ENCODE data around the gene RUNX3.
A peak's percentile ranks its signal among the peaks of the same experiment; 100 is the strongest.
"Not testable (repeated sequence)": the region's sequence is repeated elsewhere in the genome, so short reads cannot be mapped to it uniquely, and the experiment has no call there.

Gene RUNX3

DNA sequence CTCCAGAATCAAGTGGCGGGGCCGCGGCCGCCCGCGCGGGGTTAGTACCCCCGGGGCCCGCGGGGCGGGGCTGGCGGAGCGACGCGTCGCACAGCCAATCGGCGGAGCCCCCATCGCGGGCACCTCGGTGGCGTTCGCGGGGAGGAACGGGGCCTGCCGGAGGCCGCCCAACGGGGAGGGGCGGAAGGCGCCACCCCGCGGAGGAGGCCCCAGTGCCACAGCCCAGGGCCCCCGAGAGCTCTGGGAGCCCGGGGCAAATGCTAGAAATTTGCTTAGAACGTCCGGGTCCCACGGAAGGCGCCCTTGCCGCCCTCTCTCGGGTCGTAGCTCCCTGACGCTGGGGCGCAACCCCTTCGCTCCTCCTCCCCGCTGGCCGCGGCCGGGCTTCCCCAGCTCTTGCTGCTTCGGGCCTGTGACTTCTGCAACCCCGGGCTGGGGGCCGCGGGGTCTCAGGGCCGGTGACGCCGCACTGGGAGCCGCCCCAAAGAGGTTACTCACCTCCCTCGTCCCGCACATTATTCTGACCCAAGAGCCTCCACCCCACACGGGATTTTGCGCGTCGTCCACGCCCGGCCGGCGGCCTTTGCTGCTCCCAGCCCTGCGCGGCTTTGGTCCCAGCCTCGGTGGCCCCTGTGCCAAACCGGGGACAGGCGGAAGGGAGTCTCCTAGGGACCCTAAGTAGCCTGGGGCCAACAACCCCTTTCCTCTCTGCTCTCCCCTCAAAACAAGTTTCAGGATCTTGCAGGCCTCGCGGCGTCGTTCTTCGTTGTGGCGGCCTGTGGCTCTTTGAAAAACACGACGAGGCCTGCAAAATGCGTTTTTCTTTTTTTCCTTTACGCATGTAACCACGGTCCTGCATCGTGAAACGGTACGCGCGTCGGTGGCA, at the start of gene RUNX3:
Gene RUNX3, minus strand, starts transcription at position 17 of the 886 bp plus-strand sequence. CDS start 408 bp downstream, outside the sequence.
- peak within 1 kb of the TSS; percentile 62 to 97 (median 84) for H3K27ac ChIP-seq
- H3K4me3 ChIP-seq, result peak within 1 kb of the TSS; percentile 33 to 62 (median 56)

DNA sequence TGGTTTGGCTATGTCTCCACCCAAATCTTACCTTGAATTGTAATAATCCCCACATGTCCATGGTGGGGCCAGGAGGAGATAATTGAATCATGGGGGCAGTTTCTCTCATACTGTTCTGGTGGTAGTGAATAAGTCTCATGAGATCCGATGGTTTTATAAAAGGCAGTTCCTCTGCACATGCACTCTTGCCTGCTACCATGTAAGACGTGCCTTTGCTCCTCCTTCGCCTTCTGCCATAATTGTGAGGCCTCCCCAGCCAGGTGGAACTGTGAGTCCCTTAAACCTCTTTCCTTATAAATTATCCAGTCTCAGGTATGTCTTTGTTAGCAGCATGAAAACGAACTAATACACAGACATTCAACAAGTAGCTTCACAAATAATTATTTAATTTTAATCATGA, 49.2 kb upstream of the RUNX3 start:
- H3K27ac ChIP-seq, result not testable (repeated sequence)

DNA sequence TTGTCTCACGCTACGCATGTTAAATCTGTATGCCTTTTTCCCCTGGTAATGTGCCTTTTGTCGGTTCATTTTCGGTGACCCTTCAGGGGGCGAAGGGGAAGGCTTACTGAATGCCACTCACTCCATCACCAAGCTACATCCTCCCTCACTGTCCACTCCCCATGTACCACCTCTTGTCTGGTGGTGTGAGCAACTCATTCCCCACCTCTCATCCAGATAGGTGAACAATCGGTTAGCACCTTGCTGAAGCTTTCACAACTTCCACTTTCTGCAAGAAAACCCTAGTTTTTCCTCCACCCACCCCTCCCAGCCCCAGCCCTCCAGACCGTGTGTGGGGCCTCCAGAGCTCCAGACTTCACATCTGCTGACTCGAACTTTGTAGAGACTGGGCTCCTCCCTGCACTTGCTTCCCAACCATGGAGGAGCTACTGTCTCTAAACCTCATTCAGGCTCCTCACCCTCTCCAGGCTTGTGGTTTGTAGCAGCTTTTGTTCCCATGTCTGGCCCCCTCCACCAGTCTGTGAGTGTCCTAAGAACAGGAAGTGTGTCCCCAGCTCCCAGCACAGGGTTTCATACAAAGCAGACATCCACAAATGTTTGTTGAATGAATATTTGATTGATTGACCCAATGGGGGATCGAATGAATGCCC, 48.4 kb upstream of the RUNX3 start:
- H3K27ac ChIP-seq, result no peak overlapping the region

More for the DNA sequence above, 49.2 kb upstream of the RUNX3 start:
- H3K4me3 ChIP-seq, result not testable (repeated sequence)

DNA sequence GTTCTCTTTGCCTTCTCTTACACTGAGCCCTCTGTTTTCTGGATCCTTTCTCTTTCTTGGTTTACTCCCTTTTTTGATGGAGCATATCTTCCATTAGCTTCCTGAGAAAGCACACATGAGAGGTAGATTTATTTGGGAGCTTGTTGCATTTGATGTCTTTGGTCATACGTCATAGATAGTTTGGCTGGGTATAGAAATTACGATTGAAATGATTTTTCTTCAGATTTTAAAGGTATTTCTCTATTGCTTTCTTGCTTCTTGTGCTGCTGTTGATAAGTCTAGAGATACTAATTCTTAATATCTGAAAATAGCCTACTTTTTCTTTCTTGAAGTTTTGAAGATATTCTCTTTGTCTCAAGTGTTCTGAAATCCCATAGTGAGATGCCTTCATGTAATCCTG, 45.3 kb upstream of the RUNX3 start:
- Histone ChIP-seq H3K4me3 (no peak overlapping the region), H3K27ac (no peak overlapping the region)

More for the DNA sequence above, 48.4 kb upstream of the RUNX3 start:
- H3K4me3 ChIP-seq, result no peak overlapping the region

DNA sequence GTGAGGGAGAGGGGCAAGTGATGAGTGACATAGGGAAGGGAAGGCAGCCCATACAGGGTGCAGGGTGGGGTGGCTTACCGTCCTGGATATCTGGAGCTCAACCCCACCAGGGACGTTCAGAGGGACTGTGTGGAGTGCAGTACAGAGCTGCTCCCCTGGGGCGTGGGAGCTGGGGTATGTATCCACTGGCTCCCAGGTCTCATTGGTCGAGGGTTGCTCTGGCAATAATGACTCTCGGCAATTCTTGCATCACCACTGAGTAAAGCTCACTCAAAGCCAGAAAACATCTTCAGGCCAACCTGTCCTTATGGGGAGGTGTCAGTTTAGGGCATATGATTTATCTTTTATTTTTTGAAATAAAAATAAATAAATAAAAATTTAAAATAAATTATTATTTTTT, 43.2 kb upstream of the RUNX3 start:
- no peak overlapping the region for H3K4me3 ChIP-seq

DNA sequence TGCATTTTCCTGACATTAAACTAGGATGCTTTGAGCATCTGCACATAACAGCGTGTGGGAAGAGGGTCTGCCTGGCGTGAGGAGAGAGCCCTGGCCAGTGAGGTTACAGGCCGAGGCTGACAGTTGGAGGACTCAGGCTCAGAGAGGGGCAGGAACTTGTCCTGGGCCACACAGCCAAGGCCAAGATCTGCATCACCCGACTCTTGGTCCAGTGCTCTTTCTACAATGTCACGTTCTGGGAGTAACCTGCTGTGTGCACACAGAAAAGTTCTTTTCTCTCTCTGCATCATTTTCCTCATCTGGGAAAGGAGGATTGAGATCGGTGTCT, 42.8 kb upstream of the RUNX3 start:
- H3K4me3 ChIP-seq, result no peak overlapping the region
- no peak overlapping the region for H3K27ac ChIP-seq

More for the DNA sequence above, 43.2 kb upstream of the RUNX3 start:
- H3K27ac ChIP-seq, result no peak overlapping the region

DNA sequence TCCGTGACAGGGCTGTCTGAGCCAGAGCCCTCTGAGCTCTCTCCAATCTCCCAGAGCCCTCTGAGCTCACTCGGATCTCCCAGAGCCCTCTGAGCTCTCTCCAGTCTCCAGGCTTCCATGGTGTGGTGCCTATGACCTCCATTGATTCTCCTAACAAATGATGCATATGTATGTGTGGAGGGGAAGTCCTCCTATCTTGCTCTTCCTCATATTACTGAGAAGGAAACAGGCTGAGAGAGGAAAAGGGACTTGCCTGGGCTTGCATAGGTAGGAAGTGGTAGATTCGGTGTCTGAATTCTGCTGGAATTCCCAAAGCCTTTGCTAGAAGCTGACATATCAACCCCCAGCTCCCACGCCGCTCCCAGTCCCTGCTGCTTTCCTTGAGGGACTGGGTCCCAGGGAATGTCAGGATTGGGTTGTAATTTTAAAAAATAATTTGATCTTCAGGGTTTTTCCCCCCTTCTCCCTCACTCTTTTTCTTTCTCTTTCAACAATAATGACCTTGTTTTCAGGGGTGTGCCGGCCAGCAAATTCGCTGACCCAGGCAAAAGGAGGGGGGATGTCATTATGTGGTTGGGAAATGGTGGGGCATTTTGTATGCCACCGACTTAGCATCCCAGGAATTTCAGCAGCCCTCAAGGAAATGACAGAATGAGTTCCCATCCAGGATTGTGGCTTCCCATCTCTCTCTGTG, 42.3 kb upstream of the RUNX3 start:
- Histone ChIP-seq H3K27ac (peak overlapping the region in 1 of 21 experiments; percentile 55), H3K4me3 (no peak overlapping the region)

DNA sequence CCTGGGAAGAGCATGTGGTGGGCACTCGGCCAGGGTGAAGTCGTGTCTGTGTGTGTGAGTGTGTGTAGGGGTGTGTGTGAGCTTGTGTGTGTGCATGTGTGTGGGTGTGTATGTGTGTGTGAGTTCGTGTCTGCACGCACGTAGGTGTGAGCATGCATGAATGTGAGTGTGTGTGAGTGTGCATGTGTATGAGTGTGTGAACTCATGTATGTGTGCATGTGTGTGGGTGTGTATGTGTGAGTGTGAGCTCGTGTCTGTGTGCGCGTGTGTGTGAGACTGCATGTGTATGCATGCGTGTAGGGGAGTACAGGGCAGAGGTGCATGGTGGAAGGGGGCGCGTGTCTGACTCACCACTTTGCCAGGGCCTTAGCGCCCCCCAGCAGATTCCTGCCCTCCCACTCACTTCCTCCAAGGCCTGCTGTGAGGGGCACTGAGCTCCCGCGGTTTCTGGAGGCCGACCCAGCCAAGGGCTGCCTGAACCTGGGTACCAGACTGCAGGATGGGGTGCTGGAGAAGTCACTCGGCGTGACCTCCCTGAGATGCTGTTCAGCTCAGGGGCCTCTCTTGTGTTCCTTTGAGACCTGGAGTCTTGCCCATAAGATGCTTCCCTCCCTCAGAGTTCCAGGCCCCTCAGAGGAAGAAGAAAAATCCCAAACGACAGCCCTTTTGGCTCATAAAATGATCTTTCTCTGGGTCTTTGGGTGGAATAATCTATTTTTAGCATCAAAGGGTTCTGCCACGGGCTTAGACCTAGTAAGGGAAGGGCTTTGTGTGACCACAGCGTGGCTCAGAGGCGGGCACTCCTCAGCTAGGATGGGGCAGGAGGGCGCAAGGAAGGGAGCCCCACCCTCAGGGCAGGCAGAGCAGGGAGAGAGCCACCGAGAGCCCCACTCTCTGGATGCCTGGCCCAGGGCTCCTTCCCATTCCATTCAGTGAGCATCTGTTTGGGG, 41.1 kb upstream of the RUNX3 start:
- Histone ChIP-seq H3K27ac (peak overlapping the region in 1 of 21 experiments; percentile 55), H3K4me3 (no peak overlapping the region)

DNA sequence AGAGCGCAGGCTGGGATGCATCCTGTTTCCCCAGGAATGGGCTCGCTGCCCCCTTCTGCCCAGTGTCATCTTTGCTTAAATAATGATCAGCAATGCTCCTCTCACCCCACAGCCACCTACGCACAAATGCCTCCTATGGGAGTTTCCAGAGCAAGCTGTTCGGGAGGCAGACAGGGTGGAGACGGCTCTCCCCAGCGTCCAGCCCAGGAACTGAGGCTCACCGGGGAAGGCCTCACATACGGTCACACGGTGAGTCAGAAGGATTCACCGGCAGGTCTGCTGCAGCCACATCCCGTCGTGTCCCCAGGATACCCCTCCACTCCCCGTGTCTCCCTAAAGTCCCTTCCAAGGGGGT, 40.3 kb upstream of the RUNX3 start:
- Histone ChIP-seq H3K27ac (no peak overlapping the region), H3K4me3 (no peak overlapping the region)

DNA sequence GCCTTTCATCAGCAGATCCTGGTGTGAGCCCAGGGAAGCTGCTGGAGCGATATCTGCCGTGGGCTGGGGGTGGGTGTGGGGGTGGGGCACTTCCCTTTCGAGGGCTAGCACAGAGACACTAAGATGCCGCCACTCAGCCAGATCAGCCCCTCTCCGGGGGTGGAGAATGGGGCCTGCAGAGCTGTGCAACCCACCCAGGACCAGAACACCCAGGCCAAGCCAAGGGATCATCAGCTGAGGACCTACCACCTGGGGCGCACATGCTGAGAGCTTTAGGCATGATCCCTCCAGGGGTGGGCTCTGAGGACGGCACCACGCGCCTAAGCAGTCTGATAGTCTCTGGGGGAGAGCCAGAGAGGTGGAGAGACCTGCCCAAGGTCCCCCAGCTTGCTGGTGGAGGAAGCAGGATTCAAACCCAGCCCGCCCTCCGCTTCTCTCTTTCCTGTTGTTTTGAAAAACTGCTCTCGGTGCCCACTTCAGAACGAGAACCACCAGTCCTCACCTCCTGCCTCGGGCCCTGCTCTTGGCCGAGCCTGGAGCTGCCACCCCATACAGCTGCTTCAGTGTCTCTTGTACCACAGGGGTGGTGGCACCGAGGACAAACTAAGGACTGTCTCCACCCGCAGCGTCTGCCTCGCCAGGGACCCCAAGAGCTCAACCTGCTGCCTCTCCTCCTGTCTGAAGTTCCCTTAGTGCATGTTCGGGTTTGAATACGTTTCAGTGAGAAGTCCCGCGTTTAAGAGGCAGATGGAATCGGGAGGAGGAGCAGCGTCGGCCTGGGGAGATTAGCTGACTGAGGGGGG, 39.7 kb upstream of the RUNX3 start:
- Histone ChIP-seq H3K4me3 (no peak overlapping the region), H3K27ac (peak overlapping the region in 1 of 21 experiments; percentile 20)

DNA sequence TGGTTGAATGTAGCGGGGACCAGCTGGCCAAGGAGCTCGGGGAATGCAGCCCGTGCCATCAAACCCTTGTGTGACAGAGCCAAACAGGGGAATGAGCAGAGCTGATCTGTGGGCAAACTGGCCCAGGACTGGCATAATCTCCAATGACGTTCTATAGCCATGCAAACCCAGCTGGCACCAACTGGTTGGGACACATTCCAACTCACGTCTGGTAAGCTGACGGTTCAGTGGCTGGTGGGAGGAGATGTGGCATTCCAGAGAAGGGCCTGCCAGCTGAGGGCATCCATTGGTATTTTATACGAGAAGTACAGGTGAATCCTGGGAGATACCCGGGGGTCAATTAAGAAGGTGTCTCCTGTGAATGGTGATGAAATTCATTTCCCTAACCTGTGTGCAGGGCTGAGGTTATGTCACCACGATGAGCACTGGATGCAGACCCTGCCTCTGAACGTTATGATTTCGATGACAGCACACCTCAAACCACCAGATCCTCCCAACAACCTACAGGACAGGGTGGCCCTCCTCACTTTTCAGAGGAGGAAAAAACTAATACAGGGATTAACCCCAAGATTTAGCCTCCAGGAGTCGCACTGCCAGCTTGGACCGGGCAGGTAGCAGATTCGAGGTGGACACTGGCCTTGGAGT, 39.0 kb upstream of the RUNX3 start:
- peak overlapping the region in 1 of 21 experiments; percentile 20 for H3K27ac ChIP-seq
- H3K4me3 ChIP-seq, result no peak overlapping the region

DNA sequence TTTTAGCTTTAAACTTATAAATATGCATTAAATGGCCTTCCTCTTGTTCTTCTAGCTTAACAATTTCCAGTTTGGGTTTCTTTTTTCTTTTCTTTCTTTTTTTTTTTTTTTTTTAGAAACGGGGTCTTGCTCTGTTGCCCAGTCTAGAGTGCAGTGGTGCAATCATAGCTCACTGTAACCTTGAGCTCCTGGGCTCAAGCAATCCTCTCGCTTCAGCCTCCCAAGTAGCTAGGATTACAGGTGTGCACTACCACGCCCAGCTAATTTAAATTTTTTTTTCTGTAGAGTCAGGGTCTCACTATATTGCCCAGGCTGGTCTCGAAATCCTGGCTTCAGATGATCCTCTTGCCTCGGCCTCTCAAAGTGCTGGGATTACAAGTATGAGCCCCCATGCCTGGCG, 37.9 kb upstream of the RUNX3 start:
- Histone ChIP-seq H3K4me3 (no peak overlapping the region), H3K27ac (no peak overlapping the region)

DNA sequence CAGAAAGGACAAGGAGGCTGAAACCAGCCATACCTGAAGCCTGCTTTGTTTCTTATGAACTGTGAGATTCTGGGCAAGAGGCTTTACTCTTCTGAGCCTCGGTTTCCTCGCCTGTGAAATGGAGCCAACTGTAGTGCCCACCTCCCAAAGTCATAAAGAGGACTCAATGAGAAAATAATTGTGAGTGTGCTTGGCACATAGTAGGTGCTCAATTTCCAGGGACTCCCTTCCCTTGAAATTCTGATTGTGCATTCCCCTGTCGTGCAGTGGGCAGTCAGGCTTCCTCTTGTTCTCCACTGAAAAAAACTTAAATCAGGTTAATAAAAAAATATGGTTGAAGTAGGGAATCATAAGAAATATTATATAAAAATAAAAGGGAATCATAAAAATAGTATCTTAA, 37.5 kb upstream of the RUNX3 start:
- Histone ChIP-seq H3K27ac (no peak overlapping the region), H3K4me3 (no peak overlapping the region)

DNA sequence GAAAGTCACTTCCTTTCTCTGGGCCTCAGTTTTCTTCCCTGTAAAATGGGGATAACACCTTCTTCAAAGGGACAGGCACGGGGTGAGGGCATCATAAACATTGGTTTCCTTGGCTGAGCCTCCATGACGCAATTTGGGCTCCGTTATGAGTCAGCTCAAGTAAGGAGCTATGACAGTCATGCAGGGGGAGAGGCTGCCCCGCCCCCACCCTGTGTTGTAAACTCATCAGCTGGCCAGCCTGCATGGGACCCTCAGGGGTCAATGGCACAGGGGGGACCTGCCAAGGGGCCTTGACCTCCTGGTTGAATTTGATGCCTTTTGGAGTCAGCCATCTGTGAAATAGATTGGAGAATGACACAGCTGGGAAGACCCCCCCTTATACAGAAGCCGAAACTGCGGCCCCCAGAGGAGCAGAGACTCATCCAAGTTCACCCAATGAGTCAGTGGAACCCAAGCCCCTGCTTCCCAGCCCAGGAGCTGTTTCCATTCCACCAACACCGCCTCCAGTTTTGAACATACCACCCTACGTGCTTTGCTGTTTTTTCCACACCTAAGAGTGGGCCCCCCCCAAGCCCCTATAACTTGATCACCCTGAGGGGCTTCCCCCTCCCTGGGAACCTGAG, 36.8 kb upstream of the RUNX3 start:
- no peak overlapping the region for H3K4me3 ChIP-seq
- H3K27ac ChIP-seq, result peak overlapping the region in 1 of 21 experiments; percentile 83

DNA sequence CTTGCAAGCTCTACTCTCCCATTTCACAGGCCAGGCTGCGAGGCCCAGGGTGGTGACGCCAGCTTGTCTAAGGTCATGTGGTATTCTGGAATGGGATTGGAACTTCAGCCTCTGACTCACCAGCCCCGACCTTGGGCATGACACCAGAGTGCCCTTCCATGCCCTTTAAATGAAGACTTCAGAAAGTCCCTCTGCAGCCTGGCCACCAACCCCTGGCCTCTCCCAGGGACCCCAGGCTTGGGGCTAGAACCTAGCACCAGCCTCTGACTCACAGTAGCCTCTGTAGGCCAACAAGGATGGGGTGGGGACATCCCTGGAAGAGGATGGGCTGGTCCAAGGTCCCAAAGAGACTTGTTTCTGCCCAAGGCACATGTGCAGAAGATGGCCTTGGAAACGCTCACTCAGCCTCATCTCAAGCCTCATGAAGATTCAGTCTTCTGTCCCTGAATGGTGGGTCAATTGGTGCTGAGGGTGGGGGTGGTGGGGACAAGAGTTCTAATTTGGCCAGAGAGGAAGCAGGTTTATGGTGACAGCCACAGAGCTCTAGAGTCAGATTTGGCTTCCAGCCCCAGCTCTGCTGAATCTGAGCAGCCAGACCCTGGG, 36.1 kb upstream of the RUNX3 start:
- H3K4me3 ChIP-seq, result no peak overlapping the region
- H3K27ac ChIP-seq, result peak overlapping the region in 5 of 21 experiments; percentile 45 to 83 (median 56)

DNA sequence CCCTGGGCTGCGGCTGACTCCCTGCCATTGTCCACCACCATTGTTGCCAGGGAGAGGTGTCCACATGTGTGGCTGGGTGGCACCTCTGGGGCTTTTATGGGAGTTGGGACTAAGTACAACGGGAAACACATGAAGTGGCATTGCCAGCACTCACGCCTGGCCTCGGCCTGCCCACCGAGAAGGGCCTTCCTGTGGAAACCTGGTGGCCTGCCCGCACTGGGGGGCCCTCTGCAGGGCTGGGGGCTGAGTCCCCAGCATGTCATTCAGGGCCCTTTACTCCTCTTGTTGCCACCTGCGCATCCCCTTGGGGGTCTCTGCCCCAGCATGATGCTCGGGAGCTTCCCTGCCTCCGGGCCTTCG, 35.5 kb upstream of the RUNX3 start:
- no peak overlapping the region for H3K4me3 ChIP-seq
- peak overlapping the region in 15 of 21 experiments; percentile 0 to 83 (median 45) for H3K27ac ChIP-seq

DNA sequence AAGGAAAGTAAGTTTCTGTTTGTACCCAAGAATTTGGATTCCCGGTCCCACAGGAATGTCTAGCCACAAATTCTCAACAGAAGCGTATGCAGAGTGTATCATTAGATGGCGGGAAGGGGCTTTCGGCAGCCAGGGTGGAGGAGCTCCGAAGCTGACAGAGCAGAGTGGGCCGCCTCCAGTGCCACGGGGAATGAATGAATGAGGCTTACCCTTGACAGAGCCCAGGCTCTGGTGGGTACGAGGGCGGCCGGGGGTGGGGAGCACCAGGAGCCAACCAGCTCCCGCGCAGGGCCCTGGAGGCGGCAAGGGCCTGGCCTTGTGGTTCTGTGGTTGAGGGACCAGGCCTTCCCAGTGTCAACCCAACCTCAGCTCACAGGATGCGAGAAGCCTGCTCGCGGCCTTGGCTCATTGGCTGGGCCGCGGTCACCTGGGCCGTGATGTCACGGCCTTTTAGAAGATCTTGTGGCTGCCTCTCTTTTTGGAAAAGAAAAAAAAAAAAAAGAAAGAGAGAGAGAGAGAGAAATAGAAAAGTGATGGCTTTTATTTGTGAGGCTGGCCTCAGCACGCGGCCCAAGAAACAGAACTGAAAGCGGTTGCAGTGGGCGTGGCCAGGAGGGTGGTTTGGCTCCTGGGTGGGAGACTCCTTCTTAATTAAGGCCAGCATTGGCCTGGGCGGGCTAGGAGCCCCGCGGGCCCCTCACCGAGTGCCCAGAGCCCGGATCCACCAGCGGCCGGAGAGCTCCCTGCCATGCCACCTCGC, 34.9 kb upstream of the RUNX3 start:
- peak overlapping the region in 3 of 7 experiments; percentile 7 to 20 (median 15) for H3K4me3 ChIP-seq
- peak overlapping the region in 15 of 21 experiments; percentile 0 to 83 (median 56) for H3K27ac ChIP-seq
